HL-60 (cell line): ENCODE data around the gene MTG2.
A peak's percentile ranks its signal among the peaks of the same experiment; 100 is the strongest.

ENCODE experiments used
- DNase-seq, 2 experiments: peaks; one replicate each; pipeline ENCODE4 v3.0.0-alpha.2; 2010 to 2020; ENCODE audit warnings: low read depth in 1 of 2, low spot score in 1 of 2
- H3K27ac ChIP-seq: fragments of 250-450 bp; sonication (Bioruptor Pico); replicated peaks from 2 replicates; pipeline ENCODE4 v1.5.1; 2020; ENCODE audit warnings: mild to moderate bottlenecking, moderate library complexity
- H3K27me3 ChIP-seq: fragments of 250-450 bp; sonication (Bioruptor Pico); 2 replicates; pipeline ENCODE4 v1.5.1; 2021; ENCODE audit warnings: mild to moderate bottlenecking, moderate library complexity; ENCODE audit not compliant: insufficient read depth, poor library complexity, severe bottlenecking
- H3K4me3 ChIP-seq: replicated peaks from 2 replicates; pipeline ENCODE4 v1.5.1; 2011; ENCODE audit warnings: mild to moderate bottlenecking, control low read depth, low read length; ENCODE audit not compliant: insufficient read depth
- CTCF ChIP-seq: IDR thresholded peaks from one replicate; pipeline ENCODE4 v1.5.1; 2011; ENCODE audit warnings: low read length, control low read depth, inconsistent platforms; ENCODE audit not compliant: insufficient read depth
- GABPA ChIP-seq: IDR thresholded peaks from 2 replicates; pipeline ENCODE4 v1.6.1; 2012; ENCODE audit warnings: low read depth
- POLR2AphosphoS5 ChIP-seq: IDR thresholded peaks from 2 replicates; pipeline ENCODE4 v1.6.1; 2012; ENCODE audit warnings: low read depth
- REST ChIP-seq: IDR thresholded peaks from 2 replicates; pipeline ENCODE4 v1.6.1; 2012; ENCODE audit warnings: low read depth; ENCODE audit not compliant: insufficient replicate concordance
- SPI1 ChIP-seq: IDR thresholded peaks from 2 replicates; pipeline ENCODE4 v1.6.1; 2012; ENCODE audit warnings: low read depth, mild to moderate bottlenecking, borderline replicate concordance
- long read RNA-seq: library from polyadenylated mRNA; unstranded; transcript quantifications from one replicate; pipeline ENCODE4 v2.0.0, GENCODE V29; 2020

The MTG2 gene
- long read RNA-seq, transcript MTG2-201 (7 exons, 2,929 nt) = major isoform, 133 of 343 reads
- long read RNA-seq, partial matches to known transcripts = 135 of 343 reads
- long read RNA-seq, other reads (novel, unspliced or antisense) = 75 of 343 reads

- TF ChIP-seq SPI1 (no peak), POLR2AphosphoS5 (peak; percentile 96), GABPA (peak; percentile 92), REST (peak; percentile 27)
- peak within 1 kb of the TSS; percentile 82 for H3K4me3 ChIP-seq
- no peaks in the 10 kb centered on the region for H3K27me3 ChIP-seq
- peak; percentile 97 to 98 for DNase-seq
- H3K27ac ChIP-seq = peak within 1 kb of the TSS; percentile 93
Observed at GRCh38 chr20:62182469-62183425, at the start of gene MTG2. TSS of gene MTG2 (plus strand) at chr20:62183028. CDS start at chr20:62193421, 10,393 bp downstream.

- Histone ChIP-seq H3K4me3 (no peak overlapping the region), H3K27me3 (no peaks in the 10 kb centered on the region), H3K27ac (peak overlapping the region; percentile 55)
- TF ChIP-seq SPI1 (peak; percentile 40; the same call in 1 of the 2 replicates), CTCF (no peak), GABPA (no peak), POLR2AphosphoS5 (no peak)
- DNase-seq = peak in 1 of 2 experiments; percentile 67
Observed at GRCh38 chr20:62133051-62133845, 49.6 kb upstream of the MTG2 start.

- Histone ChIP-seq H3K27me3 (no peaks in the 10 kb centered on the region), H3K27ac (peak overlapping the region; percentile 39; the same call in 1 of the 2 replicates), H3K4me3 (no peak overlapping the region)
- peak; percentile 29 for TF ChIP-seq CTCF
- no peak for TF ChIP-seq GABPA
- TF ChIP-seq SPI1 = no peak
- no peak for TF ChIP-seq REST
- TF ChIP-seq POLR2AphosphoS5 = peak; percentile 15; the same call in 1 of the 2 replicates
- peak in 1 of 2 experiments; percentile 39 for DNase-seq
Observed at GRCh38 chr20:62133864-62134263, 49.0 kb upstream of the MTG2 start.
